Peyer's patch (tissue), 4 donors: ENCODE results near the gene NAGA. TPM values are rescaled to one million over a fixed set of nuclear protein-coding genes. Genes with fewer than 3 reads are reported as not detected.
A peak's percentile ranks its signal among the peaks of the same experiment; 100 is the strongest.

Experiments used
- DNase-seq, 3 donors: peaks; one replicate each; pipeline ENCODE4 v3.0.0-alpha.2; 2017 to 2019
- H3K27ac ChIP-seq, 4 donors: fragments of 200-600 bp; sonication (generic); one replicate each; pipeline ENCODE4 v1.5.1; 2016 to 2019
- H3K27me3 ChIP-seq, 2 donors: fragments of 200-600 bp; sonication (generic); one replicate each; pipeline ENCODE4 v1.5.1; 2019
- H3K36me3 ChIP-seq, 3 donors: fragments of 200-600 bp; sonication (generic); one replicate each; pipeline ENCODE4 v1.5.1; 2016 to 2019
- H3K4me1 ChIP-seq, 4 donors: fragments of 200-600 bp; sonication (generic); one replicate each; pipeline ENCODE4 v1.5.1; 2016 to 2019
- H3K4me3 ChIP-seq, 4 donors: fragments of 200-600 bp; sonication (generic); 1 replicate in 3 of 4; 2 replicates in 1 of 4; pipeline ENCODE4 v1.5.1; 2016 to 2019; ENCODE audit warnings: mild to moderate bottlenecking in 1 of 4
- H3K9me3 ChIP-seq, 4 donors: fragments of 200-600 bp; sonication (generic); one replicate each; pipeline ENCODE4 v1.5.1; 2016 to 2019; ENCODE audit warnings: mild to moderate bottlenecking in 1 of 4
- CTCF ChIP-seq, 6 experiments: fragments of 450-650 bp in 4 of 6; fragments of 200-600 bp in 2 of 6; sonication (generic) in 1 of 6; IDR thresholded peaks; one replicate each; pipeline ENCODE4 v1.5.1; 2017 to 2019; ENCODE audit warnings: antibody characterized with exemption in 6 of 6, mild to moderate bottlenecking in 3 of 6, moderate library complexity in 1 of 6
- POLR2A ChIP-seq, 2 donors: fragments of 450-650 bp; IDR thresholded peaks; one replicate each; pipeline ENCODE4 v1.5.1; 2017; ENCODE audit warnings: antibody characterized with exemption in 2 of 2, mild to moderate bottlenecking in 2 of 2, moderate library complexity in 2 of 2
- total RNA-seq, 4 donors: library from RNA; depleted of rRNA; stranded (reverse); fragments of >200 nt; gene quantifications; one replicate each; pipeline ENCODE4 v1.1.0, GENCODE V29; 2016

NAGA gene
- total RNA-seq, 4 donors from 2014 or later: 31.4 to 102 (median 86.9) TPM

GRCh38 chr22:42084874-42085273 is 14.3 kb upstream of the NAGA start:
- Histone ChIP-seq H3K9me3 (no peaks in the 10 kb centered on the region), H3K36me3 (peaks cover 0 to 55% (median 0%) of the 10 kb centered on the region in 3 donors), H3K27me3 (no peaks in the 10 kb centered on the region), H3K4me1 (peaks cover 0 to 23% (median 3%) of the 10 kb centered on the region in 4 donors), H3K4me3 (no peak overlapping the region), H3K27ac (no peak overlapping the region)
- DNase-seq: no peak
- no peak for TF ChIP-seq POLR2A (IDR thresholded peaks at IDR 0.05)
- TF ChIP-seq CTCF (IDR thresholded peaks at IDR 0.05): no peak

GRCh38 chr22:42083119-42083518 is 12.5 kb upstream of the NAGA start:
- Histone ChIP-seq H3K27me3 (no peaks in the 10 kb centered on the region), H3K4me3 (no peak overlapping the region), H3K27ac (no peak overlapping the region), H3K4me1 (peaks cover 0 to 20% (median 6%) of the 10 kb centered on the region in 4 donors), H3K36me3 (peaks cover 0 to 52% (median 0%) of the 10 kb centered on the region in 3 donors), H3K9me3 (no peaks in the 10 kb centered on the region)
- DNase-seq: peak in 1 of 3 donors; percentile 33
- no peak for TF ChIP-seq CTCF (IDR thresholded peaks at IDR 0.05)
- no peak for TF ChIP-seq POLR2A (IDR thresholded peaks at IDR 0.05)

- Histone ChIP-seq H3K4me1 (peaks cover 0 to 26% (median 6%) of the 10 kb centered on the region in 4 donors), H3K9me3 (no peaks in the 10 kb centered on the region), H3K4me3 (peak overlapping the region; percentile 60 to 74 (median 72)), H3K36me3 (peaks cover 0 to 37% (median 0%) of the 10 kb centered on the region in 3 donors), H3K27ac (peak overlapping the region; percentile 97 to 99 (median 98)), H3K27me3 (no peaks in the 10 kb centered on the region)
- no peak for TF ChIP-seq POLR2A (IDR thresholded peaks at IDR 0.05)
- TF ChIP-seq CTCF (IDR thresholded peaks at IDR 0.05): no peak
- peak in 2 of 3 donors; percentile 46 to 66 for DNase-seq
Measured at GRCh38 chr22:42080287-42080686, 9.7 kb upstream of the NAGA start.

GRCh38 chr22:42079319-42080251 is 9.0 kb upstream of the NAGA start, which contains the start of gene SMDT1:
SMDT1 (plus strand) TSS chr22:42079700; CDS start chr22:42079769, 69 bp downstream.
- peak; percentile 90 to 93 for TF ChIP-seq POLR2A (IDR thresholded peaks at IDR 0.05)
- no peak for TF ChIP-seq CTCF (IDR thresholded peaks at IDR 0.05)
- Histone ChIP-seq H3K27me3 (no peaks in the 10 kb centered on the region), H3K4me3 (peak within 1 kb of the TSS; percentile 60 to 74 (median 72)), H3K9me3 (no peaks in the 10 kb centered on the region), H3K27ac (peak within 1 kb of the TSS; percentile 97 to 99 (median 98)), H3K36me3 (peaks cover 0 to 30% (median 0%) of the 10 kb centered on the region in 3 donors), H3K4me1 (peaks cover 0 to 26% (median 6%) of the 10 kb centered on the region in 4 donors)
- peak; percentile 99 to 100 (median 100) for DNase-seq

GRCh38 chr22:42078469-42079318 is 8.1 kb upstream of the NAGA start:
- no peak for TF ChIP-seq CTCF (IDR thresholded peaks at IDR 0.05)
- H3K9me3 ChIP-seq: no peaks in the 10 kb centered on the region
- peak in 1 of 3 donors; percentile 55 for DNase-seq
- peak overlapping the region; percentile 97 to 99 (median 98) for H3K27ac ChIP-seq
- H3K27me3 ChIP-seq: no peaks in the 10 kb centered on the region
- peaks cover 0 to 29% (median 8%) of the 10 kb centered on the region in 4 donors for H3K4me1 ChIP-seq
- peak overlapping the region; percentile 60 to 74 (median 72) for H3K4me3 ChIP-seq
- peaks cover 0 to 22% (median 0%) of the 10 kb centered on the region in 3 donors for H3K36me3 ChIP-seq
